K562 (cell line): ENCODE measurements around the gene FRYL. TPM values are rescaled to one million over a fixed set of nuclear protein-coding genes. Genes with fewer than 3 reads are reported as not detected.

Experiments used
- ATAC-seq: fragments of 200-7000 bp; cut with Tn5 transposase; 3 replicates; pipeline ENCODE4 v1.9.1; 2020; ENCODE audit warnings: moderate library complexity
- BruUV-seq: library from RNA; stranded (reverse); fragments of 400-500 nt; replicated peaks from 2 replicates; lab custom pipeline; 2021; lab: Mats Ljungman, UMichigan
- CTCF ChIA-PET: fragments of 300-600 bp; formaldehyde crosslinking; extraction: SDS; loops from one replicate; lab custom pipeline; 2021; ENCODE audit warnings: low intra/inter-chr PET ratio; lab: Yijun Ruan, JAX
- POLR2A ChIA-PET: fragments of 300-600, 350-650 bp; sonication (Branson Sonifier 250); formaldehyde crosslinking; extraction: SDS; loops from one replicate; lab custom pipeline; 2021; ENCODE audit warnings: antibody characterized with exemption, inconsistent platforms; lab: Yijun Ruan, JAX
- DNase-seq, 4 experiments: peaks; one replicate each; pipeline versions ENCODE4 v3.0.0 to v3.0.0-alpha.2; 2011 to 2018; ENCODE audit warnings: low spot score in 3 of 4, mixed read lengths in 3 of 4; ENCODE audit errors: extremely low read depth in 1 of 4
- FAIRE-seq: peaks from 2 replicates; lab custom pipeline; 2011; peaks lifted over from hg19 to GRCh38; lab: Jason Lieb, UNC
- H2AFZ ChIP-seq: 2 replicates; pipeline ENCODE4 v1.6.0; 2011; ENCODE audit warnings: low read depth, low read length, control low read depth, inconsistent platforms
- H3K27ac ChIP-seq: fragments of 200-600 bp; 3 replicates; pipeline ENCODE4 v1.8.0; 2011; ENCODE audit warnings: low read depth, mild to moderate bottlenecking, control low read depth, inconsistent platforms, low read length, moderate library complexity, mixed read lengths; ENCODE audit errors: extremely low read depth
- H3K27me3 ChIP-seq, 2 experiments: fragments of 300-600 bp in 1 of 2; 2 replicates in 1 of 2; 3 replicates in 1 of 2; pipeline versions ENCODE4 v1.6.0 to v1.8.0; 2011; ENCODE audit warnings: inconsistent platforms in 2 of 2, low read length in 2 of 2, mild to moderate bottlenecking in 1 of 2, mixed read lengths in 1 of 2, moderate library complexity in 1 of 2; ENCODE audit not compliant: control insufficient read depth in 2 of 2, insufficient read depth in 2 of 2
- H3K36me3 ChIP-seq: fragments of 300-600 bp; 3 replicates; pipeline ENCODE4 v1.8.0; 2011; ENCODE audit warnings: mild to moderate bottlenecking, low read length, inconsistent platforms; ENCODE audit not compliant: control insufficient read depth, insufficient read depth
- H3K4me1 ChIP-seq, 2 experiments: fragments of 200-600 bp in 1 of 2; replicated peaks in 1 of 2; 2 replicates in 1 of 2; 3 replicates in 1 of 2; pipeline versions ENCODE4 v1.5.1 to v1.8.0; 2011; ENCODE audit warnings: inconsistent platforms in 2 of 2, low read length in 2 of 2, mild to moderate bottlenecking in 1 of 2, mixed read lengths in 1 of 2, moderate library complexity in 1 of 2; ENCODE audit not compliant: control insufficient read depth in 2 of 2, insufficient read depth in 2 of 2
- H3K4me2 ChIP-seq: 2 replicates; pipeline ENCODE4 v1.6.1; 2011; ENCODE audit warnings: low read length, control low read depth, inconsistent platforms, mixed read lengths; ENCODE audit not compliant: insufficient read depth
- H3K4me3 ChIP-seq: fragments of 200-600 bp; sonication (generic), shearing (Covaris generic); 2 replicates; pipeline ENCODE4 v1.5.1; 2016; ENCODE audit warnings: control low read depth, inconsistent platforms
- H3K79me2 ChIP-seq: fragments of 200-600 bp; 3 replicates; pipeline ENCODE4 v1.8.0; 2011; ENCODE audit warnings: low read length, inconsistent platforms; ENCODE audit not compliant: control insufficient read depth, insufficient read depth
- H3K9ac ChIP-seq, 2 experiments: 2 replicates each; pipeline versions ENCODE4 v1.6.0 to v1.6.1; 2011; ENCODE audit warnings: low read depth in 2 of 2, low read length in 2 of 2, control low read depth in 1 of 2, inconsistent platforms in 1 of 2, mild to moderate bottlenecking in 1 of 2, mixed read lengths in 1 of 2; ENCODE audit not compliant: insufficient read depth in 1 of 2
- H3K9me1 ChIP-seq: one replicate; pipeline ENCODE4 v1.6.0; 2011; ENCODE audit warnings: inconsistent platforms, mild to moderate bottlenecking, low read length, moderate library complexity; ENCODE audit not compliant: control insufficient read depth, insufficient read depth
- H3K9me3 ChIP-seq: replicated peaks from 2 replicates; pipeline ENCODE4 v1.5.1; 2011; ENCODE audit warnings: low read depth, low read length, inconsistent platforms; ENCODE audit not compliant: control insufficient read depth, insufficient read depth
- H4K20me1 ChIP-seq: replicated peaks from 2 replicates; pipeline ENCODE4 v1.6.1; 2011; ENCODE audit warnings: low read length, inconsistent platforms, mixed read lengths; ENCODE audit not compliant: control insufficient read depth, insufficient read depth
- ETV1 ChIP-seq: fragments of 450-650 bp; conservative IDR thresholded peaks from 2 replicates; pipeline ENCODE4 v1.6.1; 2016; ENCODE audit warnings: missing genetic modification characterization, control low read depth, low read depth, missing compliant biosample characterization
- FOXK2 ChIP-seq, 2 experiments: fragments of 450-650 bp; IDR thresholded peaks in 1 of 2; conservative IDR thresholded peaks in 1 of 2; 2 replicates each; pipeline ENCODE4 v1.6.1; 2016; ENCODE audit warnings: low read depth in 2 of 2, mild to moderate bottlenecking in 1 of 2
- NONO ChIP-seq, 2 experiments: fragments of 200-400 bp in 1 of 2; fragments of 450-650 bp in 1 of 2; formaldehyde crosslinking in 1 of 2; IDR thresholded peaks; 2 replicates each; pipeline ENCODE4 v1.6.1; 2017; ENCODE audit warnings: low read depth in 2 of 2, mild to moderate bottlenecking in 2 of 2, moderate library complexity in 2 of 2, low read length in 1 of 2
- SIX5 ChIP-seq, 2 experiments: IDR thresholded peaks; 2 replicates each; pipeline ENCODE4 v1.6.1; 2011; ENCODE audit warnings: low read length in 2 of 2, borderline replicate concordance in 1 of 2, low read depth in 1 of 2, mild to moderate bottlenecking in 1 of 2, moderate library complexity in 1 of 2; ENCODE audit not compliant: insufficient read depth in 1 of 2
- ZC3H11A ChIP-seq: IDR thresholded peaks from 2 replicates; pipeline ENCODE4 v1.6.1; 2012; ENCODE audit warnings: low read depth, low read length, improper control_type of control experiment
- ZFP30 ChIP-seq: fragments of 250-450 bp; sonication (Bioruptor Pico); IDR thresholded peaks from 2 replicates; pipeline ENCODE4 v1.8.0; 2022; ENCODE audit warnings: moderate library complexity, mild to moderate bottlenecking, inconsistent platforms, borderline replicate concordance
- ZNF76 ChIP-seq: fragments of 250-450 bp; sonication (Bioruptor Pico); IDR thresholded peaks from 2 replicates; pipeline ENCODE4 v1.4.0; 2020; ENCODE audit warnings: mild to moderate bottlenecking, moderate library complexity, borderline replicate concordance
- WGBS: fragments of 100-300 bp; shearing (Covaris generic); methylation state at CpG from one replicate; pipeline ENCODE4 v1.1.6; 2016; ENCODE audit warnings: low coverage, mixed read lengths; ENCODE audit not compliant: insufficient coverage; ENCODE audit errors: missing lambda C conversion rate; 5-methylcytosine and 5-hydroxymethylcytosine counted together
- in situ Hi-C: fragments of 300-500 bp; cut with MboI; formaldehyde crosslinking; loops from 4 replicates; pipeline ENCODE4 v1.15.0; 2018; ENCODE audit warnings: inconsistent platforms, mixed read lengths
- intact Hi-C: fragments of 100-400 bp; cut with micrococcal nuclease; formaldehyde crosslinking; loops from 2 replicates; pipeline ENCODE4 v1.14.2; 2022
- polyA plus RNA-seq, 8 experiments: library from polyadenylated mRNA; depleted of rRNA in 4 of 8; stranded (reverse) in 5 of 8; unstranded in 3 of 8; fragments of >200 nt; fragmentation: Nextera tagmentation in 2 of 8; fragmentation: Illumina TruSeq in 1 of 8; extraction: Ambion mirVana in 2 of 8; extraction: Trizol in 1 of 8; gene quantifications; 2 replicates each; pipeline versions ENCODE4 v1.2.1 to v1.2.3, GENCODE V29; 2011 to 2014; ENCODE audit warnings: inconsistent platforms in 1 of 8, missing spikeins in 1 of 8
- total RNA-seq, 7 experiments: library from RNA; depleted of rRNA in 6 of 7; stranded (reverse); fragments of >200 nt in 6 of 7; fragmentation: Illumina TruSeq in 2 of 7; extraction: Trizol in 2 of 7; gene quantifications; 2 replicates each; pipeline versions ENCODE4 v1.2.1 to v1.2.3, GENCODE V29; 2011 to 2021; ENCODE audit warnings: low replicate concordance in 1 of 7
- TF ChIP-seq, protein P1 (sequence below): sonication (generic); formaldehyde crosslinking; IDR thresholded peaks from 2 replicates; pipeline ENCODE4 v1.8.0; 2022; ENCODE audit warnings: mild to moderate bottlenecking, low read depth, missing genetic modification reagents
- TF ChIP-seq, protein P2 (sequence below): fragments of 200-600 bp; sonication (generic); IDR thresholded peaks from one replicate; pipeline ENCODE4 v1.6.1; 2012; ENCODE audit warnings: mild to moderate bottlenecking, low read depth, low read length, inconsistent platforms

FRYL gene
- total and polyA plus RNA-seq, 9 of the 15 experiments (the other 6 are each of a cell fraction or from before 2014, with no cell fraction given), result 7.2 to 34.9 (median 15.9) TPM

DNA sequence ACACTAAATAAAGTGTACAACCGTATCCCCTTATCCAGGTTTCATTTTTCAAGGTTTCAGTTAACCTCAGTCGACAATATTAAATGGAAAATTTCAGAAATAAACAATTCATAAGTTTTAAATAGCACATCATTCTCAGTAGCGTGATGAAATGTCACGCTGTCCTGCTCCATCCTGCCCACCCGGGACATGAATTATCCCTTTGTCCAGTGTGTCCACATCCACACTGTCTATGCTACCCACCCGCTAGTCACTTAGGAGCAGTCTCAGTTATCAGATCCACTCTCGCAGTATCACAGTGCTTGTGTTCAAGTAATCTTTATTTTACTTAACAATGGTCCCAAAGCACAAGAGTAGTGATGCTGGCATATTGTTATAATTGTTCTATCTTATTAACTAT, 54.7 kb downstream of the FRYL start:
- FAIRE-seq, result no peak
- 69% methylated on average over 7 of the region's 7 CpGs for WGBS

More for the DNA sequence above, 54.7 kb downstream of the FRYL start:
- no TSS peak for BruUV-seq
- no peak overlapping the region for H3K4me2 ChIP-seq
- peak; percentile 17; the same call in 1 of the 3 replicates for ATAC-seq
- H3K79me2 ChIP-seq, result peaks cover 86% of the 10 kb centered on the region
- TF ChIP-seq ZC3H11A (no peak), NONO (IDR thresholded peaks at IDR 0.05; ENCODE audit: low read depth in 2 of 2, low read length in 1 of 2) (no peak), ZFP30 (CRISPR knock-in tag) (no peak), SIX5 (IDR thresholded peaks at IDR 0.05; ENCODE audit: borderline replicate concordance in 1 of 2, insufficient read depth in 1 of 2, low read depth in 1 of 2, low read length in 2 of 2) (no peak), ZNF76 (CRISPR knock-in tag) (no peak), ETV1 (no peak), FOXK2 (conservative IDR thresholded peaks at IDR 0.05 in 1 of 2, IDR thresholded peaks at IDR 0.05 in 1 of 2; ENCODE audit: low read depth in 2 of 2) (no peak)
- TF ChIP-seq, protein P1, sequence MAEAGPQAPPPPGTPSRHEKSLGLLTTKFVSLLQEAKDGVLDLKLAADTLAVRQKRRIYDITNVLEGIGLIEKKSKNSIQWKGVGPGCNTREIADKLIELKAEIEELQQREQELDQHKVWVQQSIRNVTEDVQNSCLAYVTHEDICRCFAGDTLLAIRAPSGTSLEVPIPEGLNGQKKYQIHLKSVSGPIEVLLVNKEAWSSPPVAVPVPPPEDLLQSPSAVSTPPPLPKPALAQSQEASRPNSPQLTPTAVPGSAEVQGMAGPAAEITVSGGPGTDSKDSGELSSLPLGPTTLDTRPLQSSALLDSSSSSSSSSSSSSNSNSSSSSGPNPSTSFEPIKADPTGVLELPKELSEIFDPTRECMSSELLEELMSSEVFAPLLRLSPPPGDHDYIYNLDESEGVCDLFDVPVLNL, result no peak
- TF ChIP-seq, protein P2, sequence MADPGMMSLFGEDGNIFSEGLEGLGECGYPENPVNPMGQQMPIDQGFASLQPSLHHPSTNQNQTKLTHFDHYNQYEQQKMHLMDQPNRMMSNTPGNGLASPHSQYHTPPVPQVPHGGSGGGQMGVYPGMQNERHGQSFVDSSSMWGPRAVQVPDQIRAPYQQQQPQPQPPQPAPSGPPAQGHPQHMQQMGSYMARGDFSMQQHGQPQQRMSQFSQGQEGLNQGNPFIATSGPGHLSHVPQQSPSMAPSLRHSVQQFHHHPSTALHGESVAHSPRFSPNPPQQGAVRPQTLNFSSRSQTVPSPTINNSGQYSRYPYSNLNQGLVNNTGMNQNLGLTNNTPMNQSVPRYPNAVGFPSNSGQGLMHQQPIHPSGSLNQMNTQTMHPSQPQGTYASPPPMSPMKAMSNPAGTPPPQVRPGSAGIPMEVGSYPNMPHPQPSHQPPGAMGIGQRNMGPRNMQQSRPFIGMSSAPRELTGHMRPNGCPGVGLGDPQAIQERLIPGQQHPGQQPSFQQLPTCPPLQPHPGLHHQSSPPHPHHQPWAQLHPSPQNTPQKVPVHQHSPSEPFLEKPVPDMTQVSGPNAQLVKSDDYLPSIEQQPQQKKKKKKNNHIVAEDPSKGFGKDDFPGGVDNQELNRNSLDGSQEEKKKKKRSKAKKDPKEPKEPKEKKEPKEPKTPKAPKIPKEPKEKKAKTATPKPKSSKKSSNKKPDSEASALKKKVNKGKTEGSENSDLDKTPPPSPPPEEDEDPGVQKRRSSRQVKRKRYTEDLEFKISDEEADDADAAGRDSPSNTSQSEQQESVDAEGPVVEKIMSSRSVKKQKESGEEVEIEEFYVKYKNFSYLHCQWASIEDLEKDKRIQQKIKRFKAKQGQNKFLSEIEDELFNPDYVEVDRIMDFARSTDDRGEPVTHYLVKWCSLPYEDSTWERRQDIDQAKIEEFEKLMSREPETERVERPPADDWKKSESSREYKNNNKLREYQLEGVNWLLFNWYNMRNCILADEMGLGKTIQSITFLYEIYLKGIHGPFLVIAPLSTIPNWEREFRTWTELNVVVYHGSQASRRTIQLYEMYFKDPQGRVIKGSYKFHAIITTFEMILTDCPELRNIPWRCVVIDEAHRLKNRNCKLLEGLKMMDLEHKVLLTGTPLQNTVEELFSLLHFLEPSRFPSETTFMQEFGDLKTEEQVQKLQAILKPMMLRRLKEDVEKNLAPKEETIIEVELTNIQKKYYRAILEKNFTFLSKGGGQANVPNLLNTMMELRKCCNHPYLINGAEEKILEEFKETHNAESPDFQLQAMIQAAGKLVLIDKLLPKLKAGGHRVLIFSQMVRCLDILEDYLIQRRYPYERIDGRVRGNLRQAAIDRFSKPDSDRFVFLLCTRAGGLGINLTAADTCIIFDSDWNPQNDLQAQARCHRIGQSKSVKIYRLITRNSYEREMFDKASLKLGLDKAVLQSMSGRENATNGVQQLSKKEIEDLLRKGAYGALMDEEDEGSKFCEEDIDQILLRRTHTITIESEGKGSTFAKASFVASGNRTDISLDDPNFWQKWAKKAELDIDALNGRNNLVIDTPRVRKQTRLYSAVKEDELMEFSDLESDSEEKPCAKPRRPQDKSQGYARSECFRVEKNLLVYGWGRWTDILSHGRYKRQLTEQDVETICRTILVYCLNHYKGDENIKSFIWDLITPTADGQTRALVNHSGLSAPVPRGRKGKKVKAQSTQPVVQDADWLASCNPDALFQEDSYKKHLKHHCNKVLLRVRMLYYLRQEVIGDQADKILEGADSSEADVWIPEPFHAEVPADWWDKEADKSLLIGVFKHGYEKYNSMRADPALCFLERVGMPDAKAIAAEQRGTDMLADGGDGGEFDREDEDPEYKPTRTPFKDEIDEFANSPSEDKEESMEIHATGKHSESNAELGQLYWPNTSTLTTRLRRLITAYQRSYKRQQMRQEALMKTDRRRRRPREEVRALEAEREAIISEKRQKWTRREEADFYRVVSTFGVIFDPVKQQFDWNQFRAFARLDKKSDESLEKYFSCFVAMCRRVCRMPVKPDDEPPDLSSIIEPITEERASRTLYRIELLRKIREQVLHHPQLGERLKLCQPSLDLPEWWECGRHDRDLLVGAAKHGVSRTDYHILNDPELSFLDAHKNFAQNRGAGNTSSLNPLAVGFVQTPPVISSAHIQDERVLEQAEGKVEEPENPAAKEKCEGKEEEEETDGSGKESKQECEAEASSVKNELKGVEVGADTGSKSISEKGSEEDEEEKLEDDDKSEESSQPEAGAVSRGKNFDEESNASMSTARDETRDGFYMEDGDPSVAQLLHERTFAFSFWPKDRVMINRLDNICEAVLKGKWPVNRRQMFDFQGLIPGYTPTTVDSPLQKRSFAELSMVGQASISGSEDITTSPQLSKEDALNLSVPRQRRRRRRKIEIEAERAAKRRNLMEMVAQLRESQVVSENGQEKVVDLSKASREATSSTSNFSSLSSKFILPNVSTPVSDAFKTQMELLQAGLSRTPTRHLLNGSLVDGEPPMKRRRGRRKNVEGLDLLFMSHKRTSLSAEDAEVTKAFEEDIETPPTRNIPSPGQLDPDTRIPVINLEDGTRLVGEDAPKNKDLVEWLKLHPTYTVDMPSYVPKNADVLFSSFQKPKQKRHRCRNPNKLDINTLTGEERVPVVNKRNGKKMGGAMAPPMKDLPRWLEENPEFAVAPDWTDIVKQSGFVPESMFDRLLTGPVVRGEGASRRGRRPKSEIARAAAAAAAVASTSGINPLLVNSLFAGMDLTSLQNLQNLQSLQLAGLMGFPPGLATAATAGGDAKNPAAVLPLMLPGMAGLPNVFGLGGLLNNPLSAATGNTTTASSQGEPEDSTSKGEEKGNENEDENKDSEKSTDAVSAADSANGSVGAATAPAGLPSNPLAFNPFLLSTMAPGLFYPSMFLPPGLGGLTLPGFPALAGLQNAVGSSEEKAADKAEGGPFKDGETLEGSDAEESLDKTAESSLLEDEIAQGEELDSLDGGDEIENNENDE, result no peak
- TF ChIP-seq, all 486 proteins: peak for 0
- no peak overlapping the region for H2AFZ ChIP-seq
- intact Hi-C loops (loop anchor here (5.0 kb wide), 2 partner anchors 52 to 107 kb away; partner anchors contain the start of gene OCIAD1), in situ Hi-C loops (no loop called here)
- peaks cover 12 to 46% of the 10 kb centered on the region in 2 experiments; a peak in 3 of 5 replicates for H3K4me1 ChIP-seq
- H3K4me3 ChIP-seq, result no peak overlapping the region
- CTCF ChIA-PET, result no interaction called here
- no peak for DNase-seq
- POLR2A ChIA-PET, result interaction anchor here (0.6 kb wide), 1 partner anchor 53 kb away, joined by 3 read pairs; no protein-coding TSS in a partner anchor
- no peaks in the 10 kb centered on the region for H3K9me1 ChIP-seq
- no peak overlapping the region for H3K9ac ChIP-seq
- no peaks in the 10 kb centered on the region for H3K27me3 ChIP-seq
- no peaks in the 10 kb centered on the region for H3K9me3 ChIP-seq
- H4K20me1 ChIP-seq, result no peaks in the 10 kb centered on the region
- H3K36me3 ChIP-seq, result no peaks in the 10 kb centered on the region
- H3K27ac ChIP-seq, result no peak overlapping the region
